GM12873 (cell line): ENCODE measurements around the gene CD82.

ENCODE experiments used
- TF ChIP-seq, protein P1 (sequence below): IDR thresholded peaks from 2 replicates; pipeline ENCODE4 v1.5.1; 2012; ENCODE audit warnings: low read depth, mild to moderate bottlenecking, moderate library complexity, low read length, control low read depth; ENCODE audit not compliant: insufficient read depth; ENCODE audit errors: missing control alignments

CD82 gene

DNA sequence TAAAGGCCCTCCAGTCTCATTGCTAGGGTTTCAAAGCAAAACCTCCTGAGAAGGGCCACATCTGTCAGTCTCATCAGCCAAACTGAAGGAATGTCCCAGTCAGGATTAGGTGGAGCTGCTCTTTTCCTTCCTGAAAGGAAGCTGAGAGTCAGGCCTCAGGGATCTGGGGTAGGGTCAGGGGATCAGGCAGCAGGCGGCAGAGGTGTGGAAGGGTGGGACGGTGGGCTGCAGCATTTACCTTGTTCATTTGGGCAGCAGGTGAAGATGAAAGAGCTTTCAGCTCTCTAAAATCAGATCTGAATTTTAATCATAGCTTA, 17.8 kb downstream of the CD82 start:
- TF ChIP-seq, protein P1, sequence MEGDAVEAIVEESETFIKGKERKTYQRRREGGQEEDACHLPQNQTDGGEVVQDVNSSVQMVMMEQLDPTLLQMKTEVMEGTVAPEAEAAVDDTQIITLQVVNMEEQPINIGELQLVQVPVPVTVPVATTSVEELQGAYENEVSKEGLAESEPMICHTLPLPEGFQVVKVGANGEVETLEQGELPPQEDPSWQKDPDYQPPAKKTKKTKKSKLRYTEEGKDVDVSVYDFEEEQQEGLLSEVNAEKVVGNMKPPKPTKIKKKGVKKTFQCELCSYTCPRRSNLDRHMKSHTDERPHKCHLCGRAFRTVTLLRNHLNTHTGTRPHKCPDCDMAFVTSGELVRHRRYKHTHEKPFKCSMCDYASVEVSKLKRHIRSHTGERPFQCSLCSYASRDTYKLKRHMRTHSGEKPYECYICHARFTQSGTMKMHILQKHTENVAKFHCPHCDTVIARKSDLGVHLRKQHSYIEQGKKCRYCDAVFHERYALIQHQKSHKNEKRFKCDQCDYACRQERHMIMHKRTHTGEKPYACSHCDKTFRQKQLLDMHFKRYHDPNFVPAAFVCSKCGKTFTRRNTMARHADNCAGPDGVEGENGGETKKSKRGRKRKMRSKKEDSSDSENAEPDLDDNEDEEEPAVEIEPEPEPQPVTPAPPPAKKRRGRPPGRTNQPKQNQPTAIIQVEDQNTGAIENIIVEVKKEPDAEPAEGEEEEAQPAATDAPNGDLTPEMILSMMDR = no peak

GRCh38 chr11:44585421-44585820, 20.0 kb downstream of the CD82 start:
- TF ChIP-seq, protein P1 = no peak

DNA sequence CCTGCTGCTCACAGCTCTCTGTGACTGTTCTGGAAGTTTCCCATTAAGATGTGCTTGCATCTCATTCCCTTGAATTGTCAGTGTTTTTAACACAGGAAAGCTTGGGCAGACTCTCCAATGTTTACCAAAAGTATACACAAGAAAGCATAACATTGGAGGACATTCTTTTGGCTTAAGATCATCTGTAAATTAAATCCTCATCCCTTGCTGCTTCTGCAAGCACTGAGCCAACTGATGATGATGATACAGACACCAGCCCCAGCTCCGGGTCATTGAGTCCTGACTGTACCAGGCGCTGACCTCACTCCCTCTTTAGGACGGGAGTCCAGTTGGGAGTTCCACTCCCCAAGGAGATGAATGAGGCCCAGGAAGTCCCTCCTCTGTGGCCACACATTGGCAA, 23.8 kb downstream of the CD82 start:
- TF ChIP-seq, protein P1 = no peak

DNA sequence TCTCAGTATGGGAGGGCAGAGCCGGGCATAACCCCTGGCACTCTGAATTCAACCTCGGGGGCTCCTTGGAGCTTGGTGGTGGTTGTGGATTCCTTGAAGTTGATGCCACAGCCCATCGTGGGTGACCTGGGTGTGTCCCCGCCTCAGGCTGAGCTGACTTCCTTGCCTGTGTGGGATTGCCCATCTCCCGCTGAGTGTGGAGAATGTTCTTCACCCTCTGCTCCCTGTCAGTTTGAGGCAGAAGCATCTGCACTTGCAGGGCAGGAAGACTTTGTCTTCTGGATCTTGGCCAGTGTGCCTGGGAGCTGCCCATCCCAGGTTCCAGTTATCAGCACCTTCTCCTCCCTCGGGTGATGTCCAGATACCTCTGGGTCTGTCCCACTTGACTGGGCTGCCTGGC, 25.3 kb downstream of the CD82 start:
- TF ChIP-seq, protein P1 = no peak

DNA sequence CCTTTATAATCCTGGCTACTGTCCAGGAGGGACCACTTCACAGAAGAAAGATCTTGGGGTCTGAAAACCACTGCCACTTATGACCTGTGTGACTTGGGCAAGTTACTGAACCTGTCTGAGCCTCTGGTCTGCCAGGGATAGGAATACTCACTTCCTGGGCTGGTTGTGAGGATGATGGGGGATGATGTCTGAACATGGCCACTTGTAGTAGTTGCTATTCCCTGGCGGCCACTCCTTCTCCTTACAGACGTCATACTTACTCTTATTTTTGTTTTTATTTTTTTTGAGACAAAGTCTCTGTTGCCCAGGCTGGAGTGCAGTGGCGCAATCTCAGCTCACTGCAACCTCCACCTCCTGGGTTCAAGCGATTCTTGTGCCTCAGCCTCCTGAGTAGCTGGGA, 26.1 kb downstream of the CD82 start:
- TF ChIP-seq, protein P1 = no peak

DNA sequence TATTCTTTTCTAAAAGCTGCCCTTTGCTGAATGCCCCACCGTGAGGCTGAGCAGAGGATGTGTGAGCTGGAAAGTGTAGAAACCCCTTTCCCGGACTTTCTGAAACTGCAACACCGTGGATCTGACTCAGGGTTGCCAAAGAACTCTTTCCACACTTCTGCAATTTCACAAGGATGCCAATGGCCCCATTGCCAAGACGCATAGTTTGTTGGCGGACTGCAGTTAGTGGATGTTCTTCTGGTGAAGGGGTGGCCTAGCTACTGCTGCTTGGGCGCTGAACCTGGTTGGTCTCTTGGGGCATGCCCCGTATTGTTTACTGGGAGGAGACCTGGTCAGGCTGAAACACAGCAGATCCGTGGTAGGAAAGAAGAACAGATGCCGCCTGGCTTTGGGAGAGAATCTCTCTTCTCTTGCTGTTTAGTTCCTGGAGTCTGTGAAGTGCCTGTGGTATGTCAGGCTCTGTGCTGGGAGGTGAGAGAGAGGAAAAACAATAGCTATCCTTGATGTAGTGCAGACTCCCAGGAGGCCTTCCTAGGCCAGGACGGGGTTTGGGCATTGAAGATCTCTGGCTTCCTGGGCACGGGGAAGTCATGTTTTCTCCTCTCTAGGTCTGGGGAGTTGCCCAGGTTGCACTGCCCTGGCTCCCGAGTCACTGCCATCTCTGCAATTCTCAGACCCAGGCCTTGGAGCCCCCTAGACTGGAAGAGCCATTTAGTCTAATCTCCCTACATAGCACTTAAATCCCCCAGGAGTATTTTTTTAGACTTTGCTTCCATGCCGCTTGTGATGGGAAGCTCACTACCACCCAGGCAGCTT, 26.9 kb downstream of the CD82 start:
- TF ChIP-seq, protein P1 = no peak

DNA sequence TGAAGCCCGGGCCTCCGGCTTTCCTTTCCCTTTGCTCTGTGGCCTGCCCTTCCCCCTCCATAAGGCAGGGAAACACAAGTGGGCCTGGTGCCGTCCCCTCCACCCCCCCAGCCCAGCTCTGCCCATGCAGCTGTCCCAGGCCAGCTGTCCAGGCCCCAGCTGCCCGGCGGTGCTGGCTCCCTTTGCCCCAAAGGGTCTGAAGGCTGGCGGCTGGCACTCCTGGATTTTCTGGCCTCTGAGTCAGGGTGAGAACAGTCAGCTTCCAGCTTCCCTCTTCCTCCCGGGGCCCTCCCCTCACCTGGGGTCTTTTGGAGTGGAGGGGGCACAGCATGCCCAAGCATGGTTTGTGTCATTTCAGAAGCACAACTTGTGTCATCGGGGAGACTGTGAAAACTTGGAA, 27.8 kb downstream of the CD82 start:
- TF ChIP-seq, protein P1 = no peak

GRCh38 chr11:44595006-44595405, 29.5 kb downstream of the CD82 start:
- TF ChIP-seq, protein P1 = no peak
